SKM-1 treated with dmso at 0.1 percent for 144 hours (cell line): ENCODE data around the gene NTRK2.

Experiments used
- DNase-seq: peaks from one replicate; lab custom pipeline; 2025; ENCODE audit not compliant: unreplicated experiment; lab: John Stamatoyannopoulos, UW

Gene NTRK2

DNA sequence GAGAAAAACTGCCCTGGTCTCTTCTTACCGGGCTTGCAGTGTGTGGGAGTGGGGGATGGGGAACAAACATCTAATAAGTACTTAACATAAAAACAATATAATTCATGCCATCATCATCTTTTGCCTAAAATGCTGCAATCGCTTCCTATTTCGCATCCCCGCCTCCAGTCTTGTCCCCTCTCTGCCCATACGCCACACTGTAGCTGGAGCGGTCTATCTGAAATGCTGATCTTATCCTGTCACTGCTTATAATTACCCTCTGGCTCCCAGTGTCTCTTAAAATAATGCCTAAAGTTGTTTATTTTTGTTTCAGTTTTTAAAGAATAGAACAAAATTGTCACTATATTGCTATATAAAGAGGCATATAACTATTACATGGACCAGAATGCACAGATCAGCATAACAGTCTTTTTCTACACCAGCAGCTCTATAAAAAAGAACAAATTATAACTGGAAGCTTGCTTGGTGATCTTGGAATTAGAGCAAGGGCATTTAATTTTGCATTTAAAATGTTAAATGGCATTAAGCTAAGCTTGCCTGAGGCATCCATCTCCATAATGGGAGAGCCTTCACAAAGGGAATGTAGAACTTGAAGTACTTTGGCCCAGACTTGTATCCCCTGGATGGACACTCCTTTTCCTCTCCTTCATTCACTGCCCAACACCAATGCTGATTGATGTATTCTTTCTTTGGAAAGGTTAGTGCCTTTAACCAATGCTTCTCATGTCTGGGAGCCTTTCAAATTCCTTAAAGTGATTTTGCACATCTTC lies 12.2 kb downstream of the NTRK2 start:
- DNase-seq: no peak

DNA sequence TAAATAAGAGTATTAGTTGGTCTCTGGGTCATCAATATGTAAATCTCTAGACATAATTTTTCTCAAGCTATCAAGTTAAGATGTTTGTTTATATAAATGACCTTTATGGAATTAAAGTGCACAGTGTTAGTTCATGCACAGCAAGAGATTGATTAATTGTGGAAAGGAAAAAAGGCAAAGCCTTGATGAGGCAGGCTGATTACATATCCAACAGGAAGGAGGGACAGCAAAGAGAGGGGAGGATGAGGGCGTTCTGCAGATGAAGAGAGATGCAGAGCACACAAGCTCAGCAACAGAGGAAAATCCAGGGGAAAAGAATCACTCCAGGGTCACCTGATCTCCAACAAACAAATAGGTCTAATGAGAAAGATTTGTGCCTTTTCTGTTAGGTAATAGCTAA lies 16.5 kb downstream of the NTRK2 start:
- no peak for DNase-seq

DNA sequence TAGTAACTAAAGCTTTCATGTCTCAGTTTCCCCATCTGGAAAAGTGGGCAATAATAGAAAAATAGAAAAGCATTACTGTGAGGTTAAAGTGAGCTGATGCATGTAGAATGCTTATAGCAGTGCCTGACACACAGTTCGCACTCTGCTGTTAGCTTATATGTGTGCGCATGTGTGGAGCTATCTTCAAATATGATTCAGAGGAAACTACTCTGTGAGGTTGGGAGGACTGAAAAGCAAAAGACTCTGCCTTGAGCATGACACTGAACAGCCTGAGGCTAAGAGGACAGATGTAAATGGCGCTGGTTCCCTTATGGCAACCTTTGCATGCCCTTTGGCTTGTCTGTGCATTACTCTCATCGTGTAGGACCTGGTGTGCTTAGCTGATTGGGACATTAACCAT lies 19.4 kb downstream of the NTRK2 start:
- DNase-seq: no peak

DNA sequence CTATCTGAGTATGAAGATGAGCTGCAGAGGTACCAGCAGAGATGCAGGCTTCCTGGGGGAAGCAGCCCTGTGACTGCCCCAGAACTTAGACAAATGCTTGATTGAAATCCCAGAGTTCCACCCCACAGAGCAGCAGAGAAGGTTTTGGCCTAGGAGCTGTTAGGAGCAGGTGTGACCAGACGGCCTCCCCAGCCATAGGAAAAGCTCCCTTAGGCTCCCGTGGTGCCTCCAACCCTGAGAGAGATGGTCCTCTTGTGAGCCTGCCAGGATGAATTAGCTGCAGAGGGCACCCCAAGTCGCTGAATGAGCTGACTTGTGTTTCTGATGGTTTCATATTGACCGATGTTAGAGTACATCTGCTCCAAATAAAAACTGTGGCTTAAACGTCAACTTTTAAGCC lies 22.1 kb downstream of the NTRK2 start:
- no peak for DNase-seq

DNA sequence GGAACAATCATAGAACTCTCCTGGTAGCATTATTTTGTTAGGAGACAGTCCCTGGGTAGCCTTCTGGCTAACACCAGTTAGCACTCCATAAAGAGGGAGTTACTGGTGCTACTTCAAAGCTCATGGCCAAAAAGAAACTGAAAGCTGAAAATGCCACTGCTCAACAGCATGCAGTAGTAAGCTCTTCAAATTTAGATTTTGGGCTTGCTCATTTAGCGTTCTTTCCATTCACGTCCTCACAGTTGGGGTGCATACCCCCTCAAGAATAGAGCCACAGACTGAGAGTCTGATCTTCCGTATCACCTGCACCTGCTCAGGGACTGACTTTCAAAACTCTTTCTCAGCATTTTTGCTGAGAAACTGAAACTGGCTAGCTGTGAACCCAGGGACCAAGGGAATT lies 24.7 kb downstream of the NTRK2 start:
- no peak for DNase-seq

DNA sequence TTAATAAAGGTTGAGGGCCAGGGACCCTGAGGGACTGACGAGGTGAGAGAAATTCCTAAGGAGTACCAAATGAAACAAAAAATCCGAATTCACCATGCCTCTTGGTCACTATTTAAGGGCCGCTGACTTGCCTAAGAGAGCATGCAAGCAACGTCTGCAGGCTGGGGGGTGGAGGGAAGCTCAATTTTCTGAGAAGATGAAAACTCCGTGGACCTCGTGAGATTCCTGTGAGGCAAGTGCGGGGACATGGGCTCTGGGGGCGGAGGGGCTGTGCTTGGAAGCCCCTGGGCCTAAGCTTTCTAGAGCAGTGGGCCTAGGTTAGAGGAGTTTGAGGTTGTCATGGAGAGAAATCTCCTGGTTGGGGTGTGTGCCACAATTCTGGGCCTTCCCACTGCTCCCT lies 27.5 kb downstream of the NTRK2 start:
- DNase-seq: no peak

DNA sequence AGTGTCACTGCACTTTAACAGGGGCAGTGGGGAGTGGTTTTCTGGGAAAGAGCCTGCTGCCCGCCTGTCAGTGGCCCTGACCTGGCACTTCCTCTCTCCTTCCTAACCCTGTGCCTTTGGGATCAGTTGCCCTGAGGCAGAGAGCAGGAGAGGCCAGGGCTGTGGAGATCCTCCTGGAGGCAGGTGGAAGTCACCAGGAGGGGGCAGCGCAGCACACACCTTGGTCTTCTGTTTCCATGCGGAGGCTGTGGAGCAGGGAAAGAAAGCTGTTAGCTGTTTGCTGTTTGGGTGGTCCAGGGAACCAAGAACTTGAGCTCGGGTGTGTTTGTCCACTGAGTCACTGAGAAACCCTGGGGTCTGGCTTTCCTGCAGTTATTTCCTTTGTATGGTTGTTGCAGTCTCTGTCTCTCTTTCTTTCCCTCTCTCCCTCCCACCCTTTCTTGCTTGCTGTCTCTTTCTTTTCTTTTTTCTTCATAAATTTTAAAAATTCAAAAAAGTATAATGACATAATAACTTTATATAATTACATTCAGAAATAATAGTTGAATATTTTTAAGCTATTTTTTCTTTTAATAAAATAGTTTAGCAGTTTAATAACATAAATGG lies 28.1 kb downstream of the NTRK2 start:
- DNase-seq: no peak

DNA sequence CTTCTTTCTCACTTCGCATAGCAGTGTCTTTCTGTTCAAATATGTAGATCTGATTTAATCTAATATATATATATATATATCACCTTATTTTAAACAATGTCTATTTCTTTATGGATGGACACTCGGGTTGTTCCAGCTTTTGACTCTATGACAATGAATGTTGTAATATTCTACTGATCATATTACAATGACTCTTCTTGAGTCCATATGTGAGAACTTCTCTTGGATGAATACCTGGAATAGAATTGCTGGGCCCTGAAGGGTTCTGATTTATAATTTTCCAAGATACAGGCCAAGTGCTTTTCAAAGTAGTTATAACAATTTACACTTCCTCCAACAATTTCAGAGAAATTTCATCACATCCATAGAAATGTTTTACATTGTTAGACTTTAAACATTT lies 28.8 kb downstream of the NTRK2 start:
- DNase-seq: no peak

DNA sequence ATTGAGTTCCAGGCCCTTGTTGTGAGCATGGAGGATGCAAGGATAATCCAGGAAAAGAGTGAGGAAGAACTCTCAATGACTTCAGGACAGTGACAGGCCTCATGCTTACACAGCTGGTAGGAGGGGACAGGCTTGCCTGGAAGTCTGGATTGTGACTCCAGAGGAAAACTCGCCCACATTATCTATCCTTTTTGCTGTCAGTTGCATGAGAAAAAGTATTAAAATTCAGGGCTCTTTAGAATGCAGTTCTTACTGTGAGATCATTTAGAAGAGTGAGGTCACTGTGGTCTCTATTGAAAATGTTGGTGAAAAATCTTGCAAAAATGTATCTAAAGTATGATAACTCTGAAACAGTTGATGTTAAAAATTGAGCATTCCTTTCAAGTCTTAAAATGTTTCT lies 30.5 kb downstream of the NTRK2 start:
- no peak for DNase-seq

DNA sequence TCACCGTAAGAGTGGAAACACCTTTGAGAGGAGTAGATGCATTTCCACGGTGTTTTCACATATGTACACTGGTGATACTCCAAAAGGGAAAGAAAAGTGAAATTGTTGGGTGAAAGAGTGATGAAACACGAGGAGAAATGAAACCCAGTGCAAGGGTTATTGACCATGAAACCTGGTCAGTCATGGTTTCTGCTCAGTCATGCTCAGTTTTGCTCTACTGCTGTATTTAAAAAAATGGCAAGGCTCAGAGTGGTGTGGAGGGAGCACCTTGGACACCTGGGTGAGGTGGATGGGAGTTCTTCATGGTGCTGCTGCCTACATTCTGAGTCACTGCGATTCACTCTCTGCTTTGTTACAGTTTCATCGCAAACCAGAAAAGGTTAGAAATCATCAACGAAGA lies 32.3 kb downstream of the NTRK2 start:
- DNase-seq: no peak

DNA sequence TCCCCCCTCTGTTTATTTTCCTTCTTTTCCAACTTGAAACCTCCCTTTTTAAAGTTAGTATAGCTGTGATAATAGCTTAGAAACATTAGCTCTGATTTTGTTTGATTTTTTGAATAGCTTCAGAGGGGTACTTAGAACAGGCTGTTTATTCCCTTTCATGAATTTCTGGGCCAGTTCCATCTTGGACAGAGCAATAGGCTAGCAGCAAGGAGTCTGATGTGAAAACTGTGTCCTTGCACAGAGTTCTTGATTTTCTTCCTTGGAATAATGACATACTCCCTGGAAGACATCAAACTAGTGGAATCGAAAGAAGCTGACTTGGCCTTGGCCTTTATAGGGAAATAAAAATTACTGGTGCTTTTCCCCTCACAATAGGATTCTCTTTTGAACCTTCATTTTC lies 32.9 kb downstream of the NTRK2 start:
- no peak for DNase-seq

DNA sequence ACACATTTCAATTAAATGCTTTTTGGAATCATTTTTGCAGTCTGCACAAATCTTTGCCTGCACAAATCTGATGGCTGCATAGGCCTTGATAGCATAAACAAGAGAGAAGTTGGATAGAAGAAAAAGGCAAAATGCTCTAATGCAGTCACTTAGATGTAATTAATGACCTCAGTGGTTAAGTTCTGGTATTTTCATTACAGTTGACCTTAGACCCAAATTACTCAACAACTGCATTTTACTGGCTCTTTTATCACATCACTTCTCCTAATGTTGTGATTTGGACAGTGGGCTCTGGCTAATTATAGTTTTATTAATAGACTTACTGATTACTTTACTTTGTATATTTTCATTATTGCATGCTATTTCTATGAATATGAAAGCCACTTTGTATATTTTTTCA lies 34.3 kb downstream of the NTRK2 start:
- no peak for DNase-seq

DNA sequence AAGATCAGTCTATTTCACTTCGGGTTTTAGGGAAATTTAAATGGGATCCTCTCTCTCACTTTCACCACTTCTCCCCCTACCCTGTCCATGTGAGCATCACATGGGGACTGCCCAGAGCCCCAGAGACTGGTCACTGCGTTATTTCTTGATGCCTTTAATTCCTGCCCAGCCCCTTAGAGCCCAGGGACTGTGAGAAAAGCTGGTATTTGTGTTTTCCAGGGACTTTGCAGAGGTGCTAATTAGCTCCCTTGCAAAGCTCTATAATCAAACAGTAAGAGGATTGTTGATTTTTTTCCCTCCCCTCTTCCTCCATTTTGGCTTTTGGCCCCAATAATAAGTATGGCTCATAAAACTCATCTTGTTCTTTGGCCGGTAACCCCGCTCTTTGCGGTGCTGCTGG lies 35.6 kb downstream of the NTRK2 start:
- DNase-seq: no peak

DNA sequence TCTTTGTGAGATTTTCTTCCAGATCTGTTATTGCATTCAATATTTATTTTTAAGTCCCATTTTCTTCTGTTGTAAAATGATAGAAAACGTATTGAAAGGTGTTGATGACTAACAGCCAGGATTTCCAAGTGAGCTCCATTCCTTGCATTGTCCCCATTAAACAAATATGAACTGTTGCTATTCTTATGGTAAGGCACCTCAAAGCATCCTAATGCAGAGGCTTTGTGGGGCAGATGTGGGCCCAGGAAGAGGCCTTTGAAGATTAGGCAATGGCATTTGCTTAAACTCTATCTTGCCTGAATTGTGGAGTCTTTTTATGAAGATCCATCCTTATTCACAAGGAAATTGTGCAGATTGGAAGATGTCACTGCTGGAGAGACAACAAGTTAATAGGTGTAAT lies 38.9 kb downstream of the NTRK2 start:
- DNase-seq: no peak

DNA sequence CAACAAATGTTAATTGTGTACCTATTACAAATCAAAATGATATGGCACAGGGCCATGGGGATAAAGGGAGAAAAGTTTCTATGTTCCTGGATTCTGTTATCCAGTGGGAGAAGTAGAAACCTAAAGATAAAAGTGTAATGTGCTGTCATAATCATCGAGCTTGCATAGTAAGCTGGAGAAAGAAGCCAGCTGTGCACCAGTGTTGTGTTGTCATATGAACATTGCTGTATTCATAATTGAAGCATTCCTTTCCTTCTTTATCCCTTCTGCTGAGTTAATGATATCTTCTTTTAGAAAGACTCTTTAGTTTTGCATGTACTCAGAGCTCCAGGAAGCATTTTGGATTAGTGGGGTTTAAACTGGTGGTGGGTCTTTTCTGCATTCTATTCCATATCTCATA lies 39.5 kb downstream of the NTRK2 start:
- DNase-seq: no peak

DNA sequence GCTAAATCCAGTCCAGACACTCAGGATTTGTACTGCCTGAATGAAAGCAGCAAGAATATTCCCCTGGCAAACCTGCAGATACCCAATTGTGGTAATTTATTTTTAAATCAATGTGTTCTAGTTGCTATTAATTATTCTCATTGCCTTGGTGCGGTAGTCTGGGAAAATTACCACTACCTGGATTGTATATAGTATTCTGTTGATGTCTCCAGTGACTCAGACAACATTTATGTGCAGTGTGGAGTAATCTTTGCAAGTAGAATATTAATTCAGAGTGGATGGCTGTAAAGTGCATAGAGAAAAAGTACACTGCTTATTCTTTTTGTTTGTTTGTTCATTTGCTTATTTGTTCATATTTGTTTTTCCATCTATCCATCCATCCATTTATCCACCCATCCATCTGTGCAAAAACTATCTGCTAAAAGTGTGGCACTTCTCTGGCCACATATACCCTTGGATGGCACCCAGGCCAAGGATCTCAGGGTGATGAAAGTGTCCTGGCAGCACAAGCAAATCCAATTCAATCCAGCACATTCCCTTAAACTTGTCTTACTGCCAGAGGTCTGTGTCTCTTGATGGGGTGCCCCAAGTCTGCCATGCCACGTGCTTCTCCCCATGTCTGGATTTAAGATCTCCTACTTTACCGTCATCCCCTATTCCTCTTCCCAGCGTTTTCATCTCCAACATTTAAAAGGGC lies 41.3 kb downstream of the NTRK2 start:
- DNase-seq: no peak

DNA sequence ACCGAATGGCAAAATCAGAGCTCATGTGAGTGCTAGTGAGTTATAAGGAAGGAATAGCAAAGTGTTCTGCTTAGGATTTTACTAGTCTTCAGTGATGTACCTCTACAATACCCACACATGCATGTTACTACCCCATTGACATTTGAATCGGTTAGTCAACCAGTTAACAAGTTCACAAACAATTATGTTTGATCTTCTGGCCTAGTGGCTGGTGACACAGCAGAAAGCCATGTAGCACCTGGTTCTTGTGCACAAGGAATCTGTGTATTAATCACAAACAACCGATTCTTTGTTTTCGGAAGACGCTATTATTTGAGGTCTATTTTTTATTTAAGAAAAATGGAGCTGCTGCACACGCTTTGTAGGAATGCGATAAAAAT lies 41.9 kb downstream of the NTRK2 start:
- DNase-seq: no peak

DNA sequence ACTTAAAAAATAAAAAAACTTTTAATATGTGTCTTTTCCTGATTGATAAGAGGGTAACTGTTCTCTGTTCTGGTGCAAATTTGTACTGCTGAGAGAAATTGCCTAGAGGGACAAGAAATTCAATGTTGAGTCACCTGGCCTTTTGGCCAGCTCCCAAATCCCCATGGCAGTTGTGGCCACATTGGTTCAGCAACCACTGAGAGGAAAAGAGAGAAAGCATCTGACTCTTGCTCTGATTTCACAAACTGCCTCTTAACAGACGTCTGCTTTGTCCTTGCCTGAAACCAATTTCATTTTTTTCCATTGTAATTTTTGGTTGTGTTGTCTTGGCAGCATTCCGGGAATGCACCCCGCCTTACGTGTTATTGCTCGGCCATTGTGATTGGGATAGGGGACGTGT lies 42.4 kb downstream of the NTRK2 start:
- no peak for DNase-seq

DNA sequence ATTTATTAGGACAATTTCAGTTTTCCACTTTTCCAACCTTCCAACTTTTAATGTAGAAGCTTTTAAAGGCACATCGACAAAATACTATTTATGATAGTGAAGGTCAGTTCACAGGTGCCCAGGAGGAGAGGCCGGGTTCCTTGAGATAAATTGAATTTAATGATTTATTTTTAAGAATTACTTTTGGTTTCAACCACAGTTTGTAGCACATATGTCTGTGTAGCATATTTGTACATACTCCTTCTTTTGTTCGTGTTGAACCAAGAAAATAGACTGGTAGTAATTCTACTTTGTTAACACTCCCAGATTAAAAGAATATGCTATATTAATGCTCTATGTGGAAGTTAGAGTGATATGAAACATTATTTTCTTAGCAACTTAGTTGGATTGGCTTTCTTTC lies 46.7 kb downstream of the NTRK2 start:
- DNase-seq: no peak

DNA sequence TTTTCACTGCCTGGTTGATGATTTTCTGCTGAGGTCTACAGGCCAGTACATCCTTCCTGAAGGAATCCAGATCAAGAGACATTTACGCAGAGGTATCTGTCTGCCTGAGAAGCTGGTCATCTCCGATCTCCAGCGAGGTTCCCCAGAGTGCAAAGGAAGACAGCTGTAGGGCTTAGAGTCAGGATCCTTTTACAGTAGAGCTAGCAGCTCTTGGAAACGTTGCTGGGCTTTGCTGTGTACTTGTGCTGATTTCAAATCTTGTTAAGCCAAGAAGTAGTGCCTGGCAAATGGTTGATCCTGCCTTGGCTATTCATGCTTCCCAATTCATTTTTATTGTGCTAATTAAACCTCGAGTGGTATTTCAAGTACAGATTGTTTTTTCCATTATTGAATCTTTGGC lies 48.9 kb downstream of the NTRK2 start:
- no peak for DNase-seq

DNA sequence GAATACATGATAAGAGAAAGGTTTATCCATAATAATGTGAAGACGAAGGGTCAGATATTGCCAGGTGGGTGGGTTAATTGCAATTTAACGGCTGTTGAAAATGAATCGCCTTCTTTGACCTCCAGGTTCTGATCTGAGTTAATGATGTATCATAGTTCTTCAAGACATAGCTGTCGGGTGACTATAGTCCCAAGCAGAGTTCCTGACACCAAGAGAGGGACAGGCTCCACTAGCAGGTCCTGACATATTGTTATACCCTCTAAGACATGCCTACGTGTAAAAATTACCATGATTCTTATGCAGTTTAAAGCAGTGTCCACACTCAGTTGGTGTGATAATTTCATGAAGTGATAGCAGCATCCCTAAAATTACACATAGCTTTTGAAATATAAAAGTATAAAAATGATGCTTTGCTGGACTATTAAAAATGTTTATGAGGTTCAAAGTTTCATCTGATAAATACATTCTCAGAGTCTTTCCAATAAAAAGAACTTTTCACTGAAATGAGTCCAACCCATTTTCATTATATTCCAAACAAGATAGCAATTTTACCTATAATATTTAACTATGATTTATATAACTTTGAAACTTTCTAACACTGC lies 53.0 kb downstream of the NTRK2 start:
- DNase-seq: no peak

DNA sequence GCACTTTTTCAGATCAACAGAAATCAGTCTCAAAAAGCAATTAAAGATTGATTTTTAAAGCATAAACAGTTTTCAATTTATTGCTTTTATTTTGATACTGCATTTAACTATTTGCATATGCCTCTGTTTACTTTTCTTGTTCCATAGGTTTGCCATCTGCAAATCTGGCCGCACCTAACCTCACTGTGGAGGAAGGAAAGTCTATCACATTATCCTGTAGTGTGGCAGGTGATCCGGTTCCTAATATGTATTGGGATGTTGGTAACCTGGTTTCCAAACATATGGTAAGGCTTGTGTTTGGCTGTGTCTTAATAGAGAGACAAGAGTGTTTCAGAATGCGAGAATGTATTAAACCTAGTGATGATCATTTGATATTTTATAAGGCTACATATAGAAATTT lies 53.9 kb downstream of the NTRK2 start:
- DNase-seq: no peak
